ENCODE data around the gene SLC66A2. TPM values are rescaled to one million over a fixed set of nuclear protein-coding genes. Genes with fewer than 3 reads are reported as not detected.

SLC66A2 gene
- total RNA-seq, 1 experiment from 2014 or later = 13.0 TPM

- no peaks in the 10 kb centered on the region for H3K4me1 ChIP-seq (ENCODE audit: insufficient read depth, low read length)
- H3K4ac ChIP-seq (ENCODE audit: low read depth, low read length) = no peak overlapping the region
- H3K9me3 ChIP-seq (ENCODE audit: control insufficient read depth, low read depth, low read length) = no peaks in the 10 kb centered on the region
- no peaks in the 10 kb centered on the region for H4K20me1 ChIP-seq (ENCODE audit: control insufficient read depth, insufficient read depth, insufficient read length)
- H3K18ac ChIP-seq (ENCODE audit: insufficient read length, low read depth, low read length) = no peak overlapping the region
- H3K79me1 ChIP-seq (ENCODE audit: insufficient read depth, low read depth, low read length, poor library complexity, severe bottlenecking) = no peaks in the 10 kb centered on the region
- H4K5ac ChIP-seq (ENCODE audit: insufficient read length, low read depth, low read length) = no peak overlapping the region
- H3K4me1 Mint-ChIP-seq = peaks cover 0 to 16% of the 10 kb centered on the region in 2 experiments; a peak in 2 of 4 replicates
- no peak overlapping the region for H2BK120ac ChIP-seq (ENCODE audit: low read depth, low read length, poor library complexity, severe bottlenecking)
- no peak overlapping the region for H3K23ac ChIP-seq (ENCODE audit: insufficient read length, low read depth, low read length)
- no peak overlapping the region; a peak in 1 of 7 replicates for H3K27ac Mint-ChIP-seq
- no peak overlapping the region for H4K91ac ChIP-seq (ENCODE audit: insufficient read length, low read depth, low read length)
- no peaks in the 10 kb centered on the region; the same call in 1 of the 2 replicates for H3K27me3 Mint-ChIP-seq (ENCODE audit: low read depth)
- no CpG with 5 or more reads among the region's 24 CpGs for WGBS (ENCODE audit: extremely low coverage, insufficient read length, low lambda C conversion rate)
- H2AK5ac ChIP-seq (ENCODE audit: insufficient read length, low read length) = no peak overlapping the region
- H3K79me2 ChIP-seq (ENCODE audit: insufficient read depth, low read length) = no peaks in the 10 kb centered on the region
- no peaks in the 10 kb centered on the region for H3K9me3 Mint-ChIP-seq
- no peak overlapping the region for H3K14ac ChIP-seq (ENCODE audit: insufficient read depth, low read length)
- H3K27ac ChIP-seq (ENCODE audit: insufficient read length, low read depth, low read length) = no peak overlapping the region
- H3K56ac ChIP-seq (ENCODE audit: insufficient read length, low read depth, low read length) = no peak overlapping the region
- no peak for DNase-seq
- no peak overlapping the region for H2BK5ac ChIP-seq (ENCODE audit: insufficient read length, low read length)
- no peaks in the 10 kb centered on the region for H3K23me2 ChIP-seq (ENCODE audit: insufficient read length, low read depth, low read length, poor library complexity, severe bottlenecking)
- H3T11ph ChIP-seq (ENCODE audit: low read length) = no peak overlapping the region
- no peaks in the 10 kb centered on the region for H3K27me3 ChIP-seq (ENCODE audit: insufficient read depth, low read length)
- no peak overlapping the region for H3K4me2 ChIP-seq (ENCODE audit: insufficient read depth, insufficient read length, low read length)
- H2BK20ac ChIP-seq (ENCODE audit: low read depth, low read length, poor library complexity, severe bottlenecking) = no peak overlapping the region
- no peak overlapping the region for H3K9ac ChIP-seq (ENCODE audit: extremely low read depth, insufficient read length, low read length)
- H3K4me3 Mint-ChIP-seq = no peak overlapping the region
- no peak for TF ChIP-seq CTCF (conservative IDR thresholded peaks at IDR 0.05)
- H2BK12ac ChIP-seq (ENCODE audit: insufficient read length, low read depth, low read length) = no peak overlapping the region
- no peak overlapping the region for H2AFZ ChIP-seq (ENCODE audit: low read length)
- H4K8ac ChIP-seq (replicated peaks; ENCODE audit: insufficient read length, low read depth, low read length) = no peak overlapping the region
- H2BK15ac ChIP-seq (ENCODE audit: low read depth, low read length) = no peak overlapping the region
- H3K36me3 Mint-ChIP-seq (ENCODE audit: insufficient read depth in 1 of 3, low read depth in 3 of 3) = no peaks in the 10 kb centered on the region
Measured at GRCh38 chr18:79874553-79875530, 76.6 kb downstream of the SLC66A2 start.
